GM23248 (cell line): ENCODE measurements around the gene PHLPP2.

ENCODE experiments used
- EZH2 ChIP-seq: fragments of 200-600 bp; sonication (generic); IDR thresholded peaks from 2 replicates; pipeline ENCODE4 v1.6.1; 2018; ENCODE audit warnings: antibody characterized with exemption, mild to moderate bottlenecking; ENCODE audit not compliant: insufficient read depth, poor library complexity, severe bottlenecking
- EZH2phosphoT487 ChIP-seq: fragments of 200-600 bp; sonication (generic); IDR thresholded peaks from 2 replicates; pipeline ENCODE4 v1.6.1; 2018; ENCODE audit warnings: antibody characterized with exemption, moderate library complexity, mild to moderate bottlenecking, low read depth; ENCODE audit not compliant: insufficient read depth

DNA sequence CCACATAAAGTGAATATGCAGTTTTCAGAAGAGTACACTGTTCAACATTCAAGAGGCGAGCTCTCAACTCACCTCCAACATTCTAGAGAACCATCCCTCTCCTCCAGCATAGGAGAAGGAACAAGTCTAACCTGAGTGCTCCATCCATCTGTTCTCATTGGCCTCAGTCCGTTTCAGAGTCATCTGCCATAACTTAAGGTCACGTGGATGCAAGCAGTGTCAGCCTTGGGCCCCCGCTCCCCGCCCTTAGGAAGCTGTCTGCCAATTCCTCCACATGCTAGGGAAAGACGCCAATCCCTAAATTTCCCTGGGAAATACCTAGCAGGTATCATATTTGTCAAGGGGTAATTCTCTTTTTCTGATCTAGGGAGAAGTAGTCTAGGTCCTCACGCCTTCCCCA lies 77.1 kb downstream of the PHLPP2 start:
- no peak for TF ChIP-seq EZH2phosphoT487
- no peak for TF ChIP-seq EZH2
